Mesenchymal stem cell (in vitro differentiated cells and primary cell): ENCODE results near the gene FNDC11.

ENCODE experiments used
- DNase-seq: peaks from one replicate; pipeline ENCODE4 v3.0.0-alpha.2; 2013
- H2AFZ ChIP-seq: one replicate; pipeline ENCODE4 v1.6.1; 2013; ENCODE audit warnings: low read depth, mild to moderate bottlenecking, control low read depth, inconsistent platforms, low read length, moderate library complexity
- H2AK5ac ChIP-seq: 2 replicates; pipeline ENCODE4 v1.6.1; 2013; ENCODE audit warnings: low read length, moderate library complexity, mild to moderate bottlenecking, inconsistent platforms; ENCODE audit not compliant: severe bottlenecking
- H2BK120ac ChIP-seq: one replicate; pipeline ENCODE4 v1.6.1; 2013; ENCODE audit warnings: low read depth, mild to moderate bottlenecking, inconsistent platforms, low read length, moderate library complexity
- H2BK12ac ChIP-seq, 2 experiments: one replicate each; pipeline ENCODE4 v1.6.1; 2013; ENCODE audit warnings: inconsistent platforms in 2 of 2, low read length in 2 of 2, mild to moderate bottlenecking in 2 of 2, moderate library complexity in 2 of 2, control low read depth in 1 of 2
- H2BK15ac ChIP-seq: one replicate; pipeline ENCODE4 v1.6.1; 2013; ENCODE audit warnings: mild to moderate bottlenecking, low read depth, inconsistent platforms; ENCODE audit not compliant: poor library complexity, severe bottlenecking
- H2BK5ac ChIP-seq: 2 replicates; pipeline ENCODE4 v1.6.1; 2013; ENCODE audit warnings: low read depth, mild to moderate bottlenecking, low read length, control low read depth, inconsistent platforms; ENCODE audit not compliant: poor library complexity, severe bottlenecking
- H3K14ac ChIP-seq, 2 experiments: one replicate each; pipeline ENCODE4 v1.6.1; 2013; ENCODE audit warnings: inconsistent platforms in 2 of 2, low read length in 2 of 2, control low read depth in 1 of 2, mild to moderate bottlenecking in 1 of 2, moderate library complexity in 1 of 2
- H3K18ac ChIP-seq, 2 experiments: one replicate each; pipeline ENCODE4 v1.6.1; 2013; ENCODE audit warnings: inconsistent platforms in 2 of 2, low read length in 2 of 2, control low read depth in 1 of 2, low read depth in 1 of 2, mild to moderate bottlenecking in 1 of 2
- H3K23ac ChIP-seq, 2 experiments: one replicate each; pipeline ENCODE4 v1.6.1; 2013; ENCODE audit warnings: inconsistent platforms in 2 of 2, low read length in 2 of 2, mild to moderate bottlenecking in 2 of 2, moderate library complexity in 2 of 2, control low read depth in 1 of 2
- H3K27ac ChIP-seq: 2 replicates; pipeline ENCODE4 v1.5.1; 2013; ENCODE audit warnings: mild to moderate bottlenecking, moderate library complexity, low read length, control low read depth, inconsistent platforms; ENCODE audit not compliant: poor library complexity, severe bottlenecking
- H3K27me3 ChIP-seq, 2 experiments: 2 replicates each; pipeline versions ENCODE4 v1.6.1 to v1.7.0; 2013; ENCODE audit warnings: low read length in 2 of 2, mild to moderate bottlenecking in 2 of 2, moderate library complexity in 2 of 2, control low read depth in 1 of 2, inconsistent platforms in 1 of 2; ENCODE audit not compliant: control insufficient read depth in 1 of 2, insufficient read depth in 1 of 2
- H3K36me3 ChIP-seq, 2 experiments: 2 replicates each; pipeline versions ENCODE4 v1.6.1 to v1.7.0; 2013; ENCODE audit warnings: low read length in 2 of 2, control low read depth in 1 of 2, inconsistent platforms in 1 of 2, low read depth in 1 of 2, mild to moderate bottlenecking in 1 of 2; ENCODE audit not compliant: insufficient read depth in 2 of 2, control insufficient read depth in 1 of 2
- H3K4ac ChIP-seq, 2 experiments: one replicate each; pipeline ENCODE4 v1.6.1; 2013; ENCODE audit warnings: inconsistent platforms in 2 of 2, low read length in 2 of 2, mild to moderate bottlenecking in 2 of 2, moderate library complexity in 2 of 2, control low read depth in 1 of 2, low read depth in 1 of 2
- H3K4me1 ChIP-seq: 2 replicates; pipeline ENCODE4 v1.6.1; 2013; ENCODE audit warnings: low read depth, low read length, control low read depth; ENCODE audit not compliant: control insufficient read depth, insufficient read depth
- H3K4me2 ChIP-seq: 2 replicates; pipeline ENCODE4 v1.6.1; 2013; ENCODE audit warnings: low read length, mild to moderate bottlenecking, inconsistent platforms; ENCODE audit not compliant: poor library complexity, severe bottlenecking
- H3K4me3 ChIP-seq, 2 experiments: 2 replicates each; pipeline versions ENCODE4 v1.5.1 to v1.7.0; 2013; ENCODE audit warnings: low read length in 2 of 2, mild to moderate bottlenecking in 2 of 2, control low read depth in 1 of 2, low read depth in 1 of 2; ENCODE audit not compliant: insufficient read depth in 1 of 2
- H3K79me1 ChIP-seq: replicated peaks from 2 replicates; pipeline ENCODE4 v1.6.1; 2013; ENCODE audit warnings: mild to moderate bottlenecking, control low read depth, low read length, inconsistent platforms; ENCODE audit not compliant: poor library complexity, severe bottlenecking
- H3K9ac ChIP-seq: 2 replicates; pipeline ENCODE4 v1.7.0; 2013; ENCODE audit warnings: mild to moderate bottlenecking, low read length, moderate library complexity
- H3K9me3 ChIP-seq: 2 replicates; pipeline ENCODE4 v1.7.0; 2013; ENCODE audit warnings: mild to moderate bottlenecking, low read length; ENCODE audit not compliant: control insufficient read depth
- H4K8ac ChIP-seq: one replicate; pipeline ENCODE4 v1.6.1; 2013; ENCODE audit warnings: inconsistent platforms, mild to moderate bottlenecking, low read length, moderate library complexity
- H4K91ac ChIP-seq: one replicate; pipeline ENCODE4 v1.6.1; 2013; ENCODE audit warnings: mild to moderate bottlenecking, low read length, inconsistent platforms
- WGBS: methylation state at CpG from one replicate; pipeline ENCODE4 v1.1.7; 2013; ENCODE audit warnings: mixed read lengths; 5-methylcytosine and 5-hydroxymethylcytosine counted together

FNDC11 gene

DNA sequence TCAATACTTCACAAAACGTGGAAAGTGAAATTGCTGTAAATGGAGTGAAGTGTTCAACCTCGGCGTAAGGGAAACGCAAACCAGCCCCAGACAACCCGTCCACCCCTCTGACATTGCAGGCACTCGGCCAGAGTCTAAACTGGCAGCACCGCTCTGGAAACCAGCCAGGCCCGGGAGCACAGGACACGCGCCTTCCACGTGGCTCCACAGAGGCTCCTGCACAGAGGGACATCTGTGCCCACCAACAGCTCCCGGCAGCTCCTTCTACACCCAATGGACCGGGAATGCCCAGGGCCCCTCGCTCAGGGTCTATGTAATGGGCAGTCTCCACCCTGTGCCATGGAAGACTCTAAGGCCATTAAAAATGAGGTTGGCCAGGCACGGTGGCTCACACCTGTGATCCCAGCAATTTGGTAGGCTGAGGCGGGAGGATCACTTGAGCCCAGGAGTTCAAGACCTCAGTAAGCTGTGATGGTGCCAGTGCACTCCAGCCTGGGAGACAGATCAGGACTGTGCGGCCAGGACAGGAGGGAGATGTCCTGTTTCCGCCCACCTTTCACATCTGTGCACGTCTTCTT is 23.4 kb downstream of the FNDC11 start:
- H3K4ac ChIP-seq = no peak overlapping the region
- H3K4me3 ChIP-seq = no peak overlapping the region
- peaks cover 2 to 8% of the 10 kb centered on the region in 2 experiments for H3K36me3 ChIP-seq
- H2BK5ac ChIP-seq = no peak overlapping the region
- no peaks in the 10 kb centered on the region for H3K9me3 ChIP-seq
- no peak overlapping the region for H3K14ac ChIP-seq
- peaks cover 14% of the 10 kb centered on the region for H3K79me1 ChIP-seq
- no peak overlapping the region for H3K18ac ChIP-seq
- no peak overlapping the region for H3K4me2 ChIP-seq
- no peak overlapping the region for H3K27ac ChIP-seq
- H2AFZ ChIP-seq = no peak overlapping the region
- H3K4me1 ChIP-seq = peaks cover 25% of the 10 kb centered on the region
- no peak overlapping the region for H4K91ac ChIP-seq
- H2BK120ac ChIP-seq = no peak overlapping the region
- H2BK12ac ChIP-seq = no peak overlapping the region
- no peak for DNase-seq
- H2BK15ac ChIP-seq = no peak overlapping the region
- H4K8ac ChIP-seq = no peak overlapping the region
- H3K9ac ChIP-seq = no peak overlapping the region
- H3K23ac ChIP-seq = no peak overlapping the region
- peaks cover 0 to 32% of the 10 kb centered on the region in 2 experiments for H3K27me3 ChIP-seq
- 95% methylated on average over 19 of the region's 19 CpGs for whole genome bisulfite sequencing
- H2AK5ac ChIP-seq = no peak overlapping the region

- Histone ChIP-seq H2AK5ac (no peak overlapping the region), H3K27me3 (peaks cover 0 to 32% of the 10 kb centered on the region in 2 experiments), H3K23ac (no peak overlapping the region), H4K8ac (no peak overlapping the region), H3K18ac (no peak overlapping the region), H2BK15ac (no peak overlapping the region), H4K91ac (no peak overlapping the region), H3K4me1 (peaks cover 17% of the 10 kb centered on the region), H3K36me3 (no peaks in the 10 kb centered on the region), H3K4me2 (no peak overlapping the region), H2BK12ac (no peak overlapping the region), H3K27ac (no peak overlapping the region), H2BK5ac (no peak overlapping the region), H3K4me3 (no peak overlapping the region), H3K79me1 (peaks cover 4% of the 10 kb centered on the region), H2AFZ (no peak overlapping the region), H3K9ac (no peak overlapping the region), H2BK120ac (no peak overlapping the region), H3K14ac (no peak overlapping the region), H3K9me3 (no peaks in the 10 kb centered on the region), H3K4ac (no peak overlapping the region)
- 90% methylated on average over 19 of the region's 26 CpGs for WGBS
- no peak for DNase-seq
Observed at GRCh38 chr20:63578224-63579016, 24.5 kb downstream of the FNDC11 start.

GRCh38 chr20:63579017-63579694 is 25.2 kb downstream of the FNDC11 start:
- 89% methylated on average over 18 of the region's 19 CpGs for WGBS

More at GRCh38 chr20:63579017-63579694, 25.2 kb downstream of the FNDC11 start:
- H3K23ac ChIP-seq = peak overlapping the region in 1 of 2 experiments; percentile 37
- no peak overlapping the region for H3K14ac ChIP-seq
- H2AK5ac ChIP-seq = no peak overlapping the region
- H3K36me3 ChIP-seq = no peaks in the 10 kb centered on the region
- no peak overlapping the region for H4K8ac ChIP-seq
- H2AFZ ChIP-seq = no peak overlapping the region
- H3K27ac ChIP-seq = no peak overlapping the region
- no peak overlapping the region for H2BK15ac ChIP-seq
- H3K9ac ChIP-seq = no peak overlapping the region
- no peak overlapping the region for H3K4ac ChIP-seq
- no peak overlapping the region for H3K4me2 ChIP-seq
- no peaks in the 10 kb centered on the region for H3K79me1 ChIP-seq
- no peak overlapping the region for H3K18ac ChIP-seq
- H3K9me3 ChIP-seq = no peaks in the 10 kb centered on the region
- H3K27me3 ChIP-seq = peaks cover 0 to 32% of the 10 kb centered on the region in 2 experiments
- H2BK12ac ChIP-seq = no peak overlapping the region
- H2BK120ac ChIP-seq = no peak overlapping the region
- no peak overlapping the region for H3K4me3 ChIP-seq
- peaks cover 15% of the 10 kb centered on the region for H3K4me1 ChIP-seq
- no peak overlapping the region for H2BK5ac ChIP-seq
- H4K91ac ChIP-seq = no peak overlapping the region
- no peak for DNase-seq
